NCI-H345 (cell line): ENCODE results near the gene ABCA9.
"Not testable (repeated sequence)": the region's sequence is repeated elsewhere in the genome, so short reads cannot be mapped to it uniquely, and the experiment has no call there.

Experiments used
- DNase-seq: peaks from one replicate; lab custom pipeline; 2025; lab: John Stamatoyannopoulos, UW

ABCA9 gene

DNA sequence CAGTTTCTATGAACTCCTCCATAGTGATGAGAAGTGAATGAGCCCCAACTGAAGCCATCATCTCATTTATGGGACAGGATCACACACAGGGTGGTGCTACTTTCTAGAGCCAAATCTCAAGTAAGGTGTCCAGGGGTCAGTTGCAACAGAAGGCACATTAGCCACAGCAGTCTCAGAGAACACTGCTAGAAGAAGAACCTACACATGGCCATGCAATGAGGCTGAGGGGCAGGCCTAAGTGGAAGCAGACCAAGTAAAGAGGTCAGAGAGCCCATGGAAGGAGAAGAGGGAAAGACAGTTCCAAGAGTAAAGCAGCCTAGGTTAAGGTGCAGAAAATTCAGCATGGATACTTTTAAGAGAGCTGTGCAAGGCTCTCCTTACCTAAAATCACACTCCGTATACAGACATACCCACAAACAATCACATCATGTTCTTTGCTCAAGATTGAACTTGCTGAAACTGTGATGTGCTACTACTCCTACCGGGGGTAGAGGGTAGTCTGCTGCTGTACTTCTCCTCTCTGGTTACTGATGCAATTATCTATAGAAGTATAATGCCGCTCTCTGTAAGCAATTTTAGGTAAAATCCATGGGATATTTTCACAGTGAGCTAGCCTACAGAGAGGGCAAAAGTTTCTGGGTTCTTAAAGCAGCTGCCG is 107.3 kb downstream of the ABCA9 start:
- DNase-seq = no peak

DNA sequence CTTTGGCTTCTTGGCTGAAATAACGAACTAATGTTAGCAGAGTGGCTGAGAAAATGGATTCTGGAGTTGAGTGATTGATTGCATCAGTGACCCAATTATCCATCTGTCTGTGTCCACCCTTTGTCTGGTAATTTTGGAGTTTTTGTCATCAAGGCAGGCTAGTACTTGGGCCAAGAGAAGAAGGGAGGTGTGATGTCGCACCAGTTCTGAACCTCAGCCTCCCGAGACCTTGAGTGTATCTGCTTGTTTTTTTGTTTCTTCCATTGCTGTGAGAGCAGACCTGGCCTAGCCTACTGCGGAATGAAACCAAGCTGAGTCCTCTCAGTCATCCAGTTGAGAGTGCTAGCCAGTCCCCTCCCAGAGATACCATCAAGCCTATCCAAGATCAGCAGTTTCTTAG is 110.0 kb downstream of the ABCA9 start:
- no peak for DNase-seq

DNA sequence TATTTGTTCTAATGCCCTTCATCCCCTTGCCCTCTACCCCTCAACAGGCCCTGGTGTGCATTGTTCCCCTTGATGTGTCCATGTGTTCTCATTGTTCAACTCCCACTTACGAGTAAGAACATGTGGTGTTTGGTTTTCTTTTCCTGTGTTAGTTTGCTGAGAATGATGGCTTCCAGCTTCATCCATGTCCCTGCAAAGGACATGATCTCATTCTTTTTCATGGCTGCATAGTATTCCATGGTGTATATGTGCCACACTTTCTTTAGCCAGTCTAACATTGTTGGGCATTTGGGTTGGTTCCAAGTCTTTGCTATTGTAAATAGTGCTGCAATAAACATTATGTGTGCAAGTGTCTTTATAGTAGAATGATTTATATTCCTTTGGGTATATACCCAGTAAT is 112.9 kb downstream of the ABCA9 start:
- DNase-seq = not testable (repeated sequence)

DNA sequence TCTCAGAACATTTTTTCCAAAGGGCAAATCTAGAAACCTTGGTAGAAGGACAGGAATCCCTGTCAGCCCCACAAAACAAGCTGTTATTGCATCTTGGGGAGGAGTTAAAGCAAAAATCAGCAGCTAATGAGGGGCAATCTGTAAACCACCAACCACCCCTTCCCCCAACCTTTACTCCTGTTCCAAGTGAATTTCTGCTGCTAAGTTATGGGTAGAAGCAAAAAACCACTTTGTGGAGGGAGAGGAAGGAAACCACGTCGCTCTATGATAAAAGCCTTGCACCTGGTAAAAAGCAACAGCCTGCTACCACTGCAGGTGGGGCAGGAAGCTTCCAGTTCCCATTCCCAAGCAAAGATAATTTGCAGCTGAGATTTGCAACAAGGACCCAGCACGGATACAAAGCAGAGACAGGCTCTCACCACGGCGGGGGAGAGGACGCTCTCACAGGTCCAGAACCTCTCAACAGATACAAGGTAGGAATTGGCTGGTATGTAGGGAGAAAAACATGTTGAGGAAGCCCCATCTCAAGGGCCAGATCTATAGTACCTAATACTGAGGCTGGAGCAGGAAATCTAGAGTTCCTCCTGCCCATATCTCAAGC is 116.2 kb downstream of the ABCA9 start:
- no peak for DNase-seq

DNA sequence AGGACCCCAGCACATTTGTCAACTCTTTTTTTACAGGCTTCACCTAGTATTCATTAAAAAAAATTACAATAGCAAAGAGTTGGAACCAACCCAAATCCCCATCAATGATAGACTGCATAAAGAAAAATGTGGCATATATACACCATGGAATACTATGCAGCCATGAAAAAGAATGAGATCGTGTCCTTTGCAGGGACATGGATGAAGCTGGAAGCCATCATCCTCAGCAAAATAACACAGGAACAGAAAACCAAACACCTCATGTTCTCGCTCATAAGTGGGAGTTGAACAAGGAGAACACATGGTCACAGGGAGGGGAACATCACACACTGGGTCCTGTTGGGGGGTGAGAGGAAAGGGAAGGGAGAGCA is 116.9 kb downstream of the ABCA9 start:
- DNase-seq = not testable (repeated sequence)

DNA sequence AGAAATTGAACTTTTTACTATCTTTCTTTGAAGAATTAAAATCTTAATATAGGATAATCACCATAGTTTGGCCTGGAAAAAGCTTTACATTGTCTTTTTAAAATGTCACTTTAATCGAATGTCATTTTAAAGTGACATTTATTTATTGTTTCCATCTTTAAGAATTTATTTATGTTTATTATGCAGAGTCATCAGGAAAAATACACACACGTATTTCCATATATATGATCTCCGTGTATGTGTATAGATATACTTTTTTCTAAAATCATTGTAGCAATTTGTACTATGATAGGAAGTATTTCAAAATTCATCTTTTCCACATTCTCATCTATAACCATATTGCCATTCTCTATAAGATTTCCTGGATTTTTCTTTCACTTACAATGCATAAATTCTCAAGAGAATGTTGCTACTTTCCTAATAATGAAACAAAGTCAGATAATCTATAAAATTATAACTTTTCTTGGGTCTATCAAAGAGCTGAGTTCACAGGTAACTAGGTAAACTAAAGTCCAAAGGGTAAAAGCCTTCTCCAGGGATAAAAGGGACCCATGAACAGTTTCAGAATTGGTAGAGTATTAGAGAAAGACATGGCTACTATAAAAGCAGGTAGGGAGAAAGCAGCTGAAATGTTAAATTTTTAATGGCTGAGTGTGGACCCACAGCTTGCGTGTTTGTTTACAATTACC is 117.5 kb downstream of the ABCA9 start:
- DNase-seq = no peak

DNA sequence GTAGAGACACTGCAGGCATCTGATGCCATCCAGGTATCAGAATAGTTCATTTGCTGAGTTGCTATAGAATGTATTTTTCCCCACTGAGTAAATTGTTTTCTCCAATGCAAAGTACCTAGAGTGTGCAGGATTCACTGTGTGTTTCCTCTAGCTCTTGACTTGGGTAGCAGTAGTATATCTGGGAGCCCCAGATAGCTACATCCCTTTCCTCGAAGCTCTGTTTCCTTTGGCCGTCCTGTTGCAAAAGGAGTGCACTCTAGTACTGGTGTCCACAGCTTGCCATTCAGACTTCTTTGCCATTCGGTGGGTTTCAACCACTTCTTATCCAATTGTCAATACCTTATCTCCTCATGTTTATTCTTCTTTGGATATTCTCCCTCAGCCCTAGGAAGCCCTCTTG is 118.3 kb downstream of the ABCA9 start:
- DNase-seq = no peak

DNA sequence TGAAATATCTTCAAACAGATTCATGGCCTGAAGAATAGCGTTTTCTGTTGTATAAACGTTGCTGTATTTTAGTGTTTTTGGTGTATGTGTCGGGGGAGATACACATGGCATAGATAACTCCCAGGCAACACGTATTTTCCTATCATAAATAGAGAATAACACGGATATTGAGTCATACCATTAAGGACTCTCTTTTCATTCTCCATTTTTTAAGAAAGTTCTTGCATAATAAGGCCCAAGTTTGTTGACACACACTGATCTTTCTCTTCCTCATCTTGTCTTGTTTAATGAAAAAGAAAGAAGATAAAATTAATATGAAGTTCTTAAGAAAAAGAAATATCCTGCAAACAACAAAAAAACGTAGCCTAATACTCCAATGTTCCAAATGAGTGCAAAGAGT is 119.0 kb downstream of the ABCA9 start:
- no peak for DNase-seq

DNA sequence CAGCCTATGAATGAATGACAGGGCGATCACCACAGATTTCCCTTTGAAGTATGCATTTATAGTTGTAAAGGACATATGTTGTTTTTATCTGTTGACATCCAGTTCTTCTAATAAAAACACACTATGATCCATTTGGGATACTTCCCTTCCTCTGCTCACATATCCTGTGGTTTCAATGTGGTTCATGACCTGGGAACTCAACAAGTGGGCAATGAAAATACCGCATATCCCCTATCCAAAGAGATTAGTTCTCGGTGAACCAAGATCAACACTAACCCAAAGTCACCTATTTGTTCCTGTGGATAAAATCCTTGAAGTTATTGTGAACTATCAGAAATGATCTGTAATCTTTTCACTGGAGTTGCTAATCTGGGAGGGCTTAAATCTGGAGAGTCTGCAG is 121.5 kb downstream of the ABCA9 start:
- no peak for DNase-seq

DNA sequence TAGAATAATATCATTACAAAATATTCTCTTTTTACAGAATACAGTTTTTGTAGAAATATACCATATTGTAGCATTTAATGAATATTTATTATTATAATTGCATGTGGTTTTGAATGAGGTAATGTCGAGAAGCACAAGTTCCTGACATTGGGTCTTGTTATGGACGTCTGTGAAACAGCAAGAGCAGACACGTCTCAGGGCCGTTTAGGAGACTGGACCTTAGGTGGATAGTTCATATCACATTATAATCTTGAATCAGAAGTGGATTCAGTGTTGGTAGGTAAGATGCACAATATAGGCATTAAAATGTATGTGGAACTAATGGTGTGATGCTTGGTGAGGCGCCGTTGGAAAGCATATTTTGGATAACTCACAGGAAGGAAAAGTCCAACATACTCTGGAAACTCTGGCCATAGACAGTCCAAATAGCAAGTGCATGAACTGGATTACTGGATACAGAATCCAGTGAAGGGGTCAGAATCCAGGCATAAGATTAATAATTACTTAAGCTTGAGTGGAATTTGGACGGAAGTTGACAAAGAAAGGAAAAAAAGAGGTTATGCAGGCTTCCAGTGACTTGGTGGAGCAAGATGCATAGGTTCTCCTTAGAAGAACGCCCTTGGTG is 122.7 kb downstream of the ABCA9 start:
- DNase-seq = no peak

DNA sequence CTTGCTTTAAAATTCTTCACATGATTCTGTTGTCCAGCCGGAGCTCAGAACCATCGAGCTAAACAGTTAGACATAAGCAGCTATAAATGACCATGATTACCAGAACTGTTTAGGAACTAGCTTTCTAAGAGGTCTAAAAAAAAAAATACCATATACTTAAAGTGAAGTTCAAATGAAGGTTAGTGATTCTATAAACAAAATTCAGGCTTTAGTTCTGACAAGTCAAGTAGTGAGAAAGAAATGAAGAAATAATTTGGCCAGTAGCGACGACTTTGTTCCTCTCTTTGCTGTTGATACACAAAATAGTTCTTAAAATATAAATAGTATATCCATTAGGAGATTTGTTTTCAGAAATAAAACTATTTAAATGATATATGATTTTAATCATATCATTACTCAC is 133.2 kb downstream of the ABCA9 start:
- DNase-seq = no peak

DNA sequence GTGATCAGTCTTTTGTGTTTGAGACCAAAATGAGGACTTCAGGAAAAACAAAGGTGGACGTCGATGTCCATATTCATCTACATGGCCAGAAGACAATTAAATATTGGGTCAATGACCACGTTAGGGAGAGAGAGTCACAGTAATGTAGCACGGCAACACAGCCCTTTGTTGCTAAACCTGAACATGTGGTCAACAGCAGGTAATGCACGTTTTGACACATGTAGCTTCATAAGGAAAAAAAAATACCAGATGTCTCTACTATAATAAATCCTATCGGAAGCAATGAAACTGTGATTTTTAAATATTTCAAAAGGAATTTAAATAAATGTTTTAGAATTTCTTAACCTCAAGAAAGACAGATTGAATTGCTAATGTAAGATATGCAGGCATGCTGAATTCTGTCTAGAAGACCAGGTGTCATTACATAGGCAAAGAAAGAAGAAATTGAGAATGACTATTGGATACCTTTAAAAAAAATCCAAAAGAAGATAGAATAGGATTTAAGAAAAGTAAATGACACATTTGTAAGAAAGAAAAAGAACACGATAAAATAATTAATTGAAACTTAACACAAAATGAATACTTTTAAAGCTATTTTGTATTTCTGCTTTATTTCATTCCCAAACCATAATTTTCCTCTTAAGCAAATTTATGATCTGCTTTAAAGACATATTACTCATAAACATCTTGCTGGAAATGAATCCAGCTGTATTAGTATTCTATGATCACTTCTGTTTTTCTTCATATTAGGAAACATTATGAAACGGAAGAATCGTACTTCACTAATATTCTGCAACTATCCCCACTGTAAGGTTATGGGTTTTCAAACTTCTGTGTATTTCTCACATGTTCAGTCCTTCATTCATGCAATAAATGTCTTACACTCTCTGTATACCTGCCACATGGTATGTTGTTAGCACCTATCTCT is 135.7 kb downstream of the ABCA9 start:
- DNase-seq = no peak
